NB4 (cell line): ENCODE data around the gene FRS2.

Experiments
- CTCF ChIP-seq: IDR thresholded peaks from one replicate; pipeline ENCODE4 v1.5.1; 2012; ENCODE audit warnings: low read depth, low read length
- MYC ChIP-seq: IDR thresholded peaks from 2 replicates; pipeline ENCODE4 v1.6.1; 2011; ENCODE audit warnings: low read depth, low read length
- POLR2A ChIP-seq: IDR thresholded peaks from 2 replicates; pipeline ENCODE4 v1.6.1; 2011; ENCODE audit warnings: mild to moderate bottlenecking; ENCODE audit not compliant: insufficient read length; ENCODE audit errors: extremely low read depth
- TF ChIP-seq, protein P1 (sequence below): IDR thresholded peaks from 2 replicates; pipeline ENCODE4 v1.6.1; 2011; ENCODE audit warnings: low read depth, low read length

DNA sequence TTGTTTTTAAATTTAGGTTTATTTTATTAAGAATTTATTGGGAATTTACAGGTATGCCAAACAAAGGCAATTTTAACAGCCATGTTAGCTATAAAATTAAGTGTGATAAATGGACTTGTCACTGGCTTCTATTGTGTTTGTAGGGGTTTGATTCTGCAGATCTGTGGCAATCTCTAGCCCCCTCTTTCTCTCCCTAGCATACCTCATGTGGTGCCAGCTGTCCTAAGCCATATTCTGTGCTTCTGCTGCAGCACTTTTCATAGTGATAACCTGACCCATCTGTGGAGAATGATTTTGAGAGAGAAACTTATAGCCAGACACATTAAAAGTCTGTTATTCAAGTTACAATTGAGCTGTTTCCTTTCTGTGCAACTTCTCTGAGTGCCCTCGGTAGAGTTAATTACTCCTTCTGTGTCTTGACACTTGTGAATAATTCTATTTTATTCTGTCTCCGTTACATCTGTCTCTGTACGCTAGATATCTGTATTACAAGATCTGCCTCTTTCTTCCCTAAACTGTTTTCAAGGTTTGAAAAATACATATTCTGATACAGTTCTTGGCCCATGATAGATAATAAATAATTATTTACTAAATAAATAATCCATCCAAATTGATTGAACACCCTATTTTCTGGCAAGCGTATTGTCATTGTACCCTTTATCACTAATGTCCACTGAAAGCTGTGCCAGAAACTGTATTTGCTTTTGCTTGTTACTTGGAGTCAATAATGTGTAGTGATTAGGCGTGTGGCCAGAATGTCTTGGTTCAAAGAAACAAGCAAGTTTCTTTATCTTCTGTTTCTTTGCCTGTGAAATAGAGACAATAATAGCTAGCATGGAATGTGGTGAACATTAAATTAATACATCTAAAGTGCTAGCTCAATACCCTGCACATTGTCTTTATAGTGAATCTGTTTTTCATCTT is 40.0 kb downstream of the FRS2 start:
- TF ChIP-seq CTCF (no peak), POLR2A (no peak), MYC (no peak)
- TF ChIP-seq, protein P1, sequence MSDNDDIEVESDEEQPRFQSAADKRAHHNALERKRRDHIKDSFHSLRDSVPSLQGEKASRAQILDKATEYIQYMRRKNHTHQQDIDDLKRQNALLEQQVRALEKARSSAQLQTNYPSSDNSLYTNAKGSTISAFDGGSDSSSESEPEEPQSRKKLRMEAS: no peak
